ENCODE results near the gene ERI3. TPM values are rescaled to one million over a fixed set of nuclear protein-coding genes. Genes with fewer than 3 reads are reported as not detected.

ERI3 gene
- total RNA-seq, 2 experiments from 2014 or later, result 42.3 to 43.3 TPM

- no peak for ATAC-seq
- TF ChIP-seq, protein P1, sequence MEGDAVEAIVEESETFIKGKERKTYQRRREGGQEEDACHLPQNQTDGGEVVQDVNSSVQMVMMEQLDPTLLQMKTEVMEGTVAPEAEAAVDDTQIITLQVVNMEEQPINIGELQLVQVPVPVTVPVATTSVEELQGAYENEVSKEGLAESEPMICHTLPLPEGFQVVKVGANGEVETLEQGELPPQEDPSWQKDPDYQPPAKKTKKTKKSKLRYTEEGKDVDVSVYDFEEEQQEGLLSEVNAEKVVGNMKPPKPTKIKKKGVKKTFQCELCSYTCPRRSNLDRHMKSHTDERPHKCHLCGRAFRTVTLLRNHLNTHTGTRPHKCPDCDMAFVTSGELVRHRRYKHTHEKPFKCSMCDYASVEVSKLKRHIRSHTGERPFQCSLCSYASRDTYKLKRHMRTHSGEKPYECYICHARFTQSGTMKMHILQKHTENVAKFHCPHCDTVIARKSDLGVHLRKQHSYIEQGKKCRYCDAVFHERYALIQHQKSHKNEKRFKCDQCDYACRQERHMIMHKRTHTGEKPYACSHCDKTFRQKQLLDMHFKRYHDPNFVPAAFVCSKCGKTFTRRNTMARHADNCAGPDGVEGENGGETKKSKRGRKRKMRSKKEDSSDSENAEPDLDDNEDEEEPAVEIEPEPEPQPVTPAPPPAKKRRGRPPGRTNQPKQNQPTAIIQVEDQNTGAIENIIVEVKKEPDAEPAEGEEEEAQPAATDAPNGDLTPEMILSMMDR (IDR thresholded peaks at IDR 0.05), result no peak
- no peaks in the 10 kb centered on the region for H3K4me1 Mint-ChIP-seq (ENCODE audit: low read depth)
Observed at GRCh38 chr1:44293761-44294315, 61.2 kb downstream of the ERI3 start.

DNA sequence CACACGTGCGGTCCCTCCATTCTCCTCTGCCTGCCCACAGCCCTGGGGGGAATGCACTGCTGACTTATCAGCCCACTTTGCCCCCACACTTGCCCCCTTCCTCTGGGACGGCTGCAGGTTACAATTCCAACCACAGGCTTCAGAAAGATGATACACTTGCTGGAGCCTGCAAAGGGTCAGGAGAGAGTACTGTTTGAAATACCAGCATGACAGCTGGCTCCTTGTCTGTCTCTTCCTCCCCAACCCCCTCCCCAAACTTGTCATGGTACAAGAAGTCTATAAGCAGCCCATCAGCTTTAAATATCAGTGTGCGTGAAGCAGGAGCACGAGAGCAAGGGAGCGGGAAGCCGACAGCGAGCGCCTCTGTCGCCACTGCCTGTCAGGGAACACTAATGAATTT, 62.4 kb downstream of the ERI3 start:
- H3K36me3 Mint-ChIP-seq (ENCODE audit: low read depth), result peaks cover 13% of the 10 kb centered on the region
- no peak for DNase-seq
- no peak overlapping the region for H3K27ac Mint-ChIP-seq
- H3K9me3 Mint-ChIP-seq, result no peaks in the 10 kb centered on the region
- intact Hi-C loops (cut with micrococcal nuclease), result no loop called here
- no peaks in the 10 kb centered on the region for H3K4me1 Mint-ChIP-seq (ENCODE audit: low read depth)
- no peak overlapping the region for H3K4me3 Mint-ChIP-seq
- TF ChIP-seq, protein P1 (IDR thresholded peaks at IDR 0.05), result no peak
- no peak for ATAC-seq
- CTCF ChIA-PET, result no interaction called here
- H3K27me3 Mint-ChIP-seq, result no peaks in the 10 kb centered on the region
- POLR2A ChIA-PET, result no interaction called here

More at GRCh38 chr1:44293761-44294315, 61.2 kb downstream of the ERI3 start:
- Mint-ChIP-seq H3K36me3 (ENCODE audit: low read depth) (peaks cover 13% of the 10 kb centered on the region), H3K4me3 (no peak overlapping the region), H3K27ac (no peak overlapping the region), H3K27me3 (no peaks in the 10 kb centered on the region), H3K9me3 (no peaks in the 10 kb centered on the region)
- ChIA-PET CTCF (interaction anchor here (1.6 kb wide), 1 partner anchor 77 kb away, joined by 3 read pairs; no protein-coding TSS in a partner anchor), POLR2A (interaction anchor here (1.4 kb wide), 1 partner anchor 8 kb away, joined by 4 read pairs; no protein-coding TSS in a partner anchor)
- intact Hi-C loops (cut with micrococcal nuclease), result no loop called here
- DNase-seq, result no peak

DNA sequence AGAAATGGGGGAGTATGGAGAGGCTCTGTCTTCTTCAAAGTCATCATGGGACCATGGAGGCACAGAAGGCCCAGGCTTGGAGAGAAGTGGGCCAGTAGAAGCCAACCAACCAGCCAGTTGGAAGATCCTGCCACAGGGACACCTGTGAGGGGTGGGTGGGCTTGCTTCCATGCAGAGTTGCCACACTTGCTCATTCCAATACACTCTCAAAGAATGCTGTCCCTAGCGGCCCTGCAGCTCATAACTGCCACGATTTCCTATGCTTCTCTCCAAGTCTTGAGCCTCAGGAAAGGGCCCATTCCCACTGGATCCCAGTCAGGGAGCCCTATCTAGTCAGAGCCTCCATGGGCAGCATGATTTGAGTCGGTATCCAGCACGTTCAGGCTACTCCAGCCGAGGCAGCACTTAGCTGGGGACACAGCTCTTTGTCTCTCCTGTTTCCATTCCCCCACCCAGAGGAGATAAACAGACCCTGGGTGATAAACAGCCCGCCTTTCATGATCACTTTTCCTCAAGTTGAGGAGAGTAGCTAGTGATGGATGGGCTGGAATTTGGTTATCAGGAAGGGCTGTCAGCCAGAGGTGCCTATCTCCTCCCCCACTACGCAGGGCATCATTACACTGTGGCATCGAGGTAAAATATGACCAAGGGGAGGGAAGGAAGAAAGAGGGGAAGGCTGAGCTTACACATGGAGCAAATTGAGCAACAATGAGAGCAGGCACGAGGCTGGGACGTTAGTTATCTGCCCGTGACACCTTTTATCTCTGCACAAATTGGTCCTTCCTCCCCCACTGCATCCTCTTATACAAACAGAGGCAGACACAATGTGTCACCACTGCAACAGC, 64.6 kb downstream of the ERI3 start:
- DNase-seq, result no peak
- Mint-ChIP-seq H3K27ac (no peak overlapping the region), H3K4me1 (ENCODE audit: low read depth) (no peaks in the 10 kb centered on the region), H3K27me3 (no peaks in the 10 kb centered on the region), H3K9me3 (no peaks in the 10 kb centered on the region), H3K4me3 (no peak overlapping the region), H3K36me3 (ENCODE audit: low read depth) (peaks cover 13% of the 10 kb centered on the region)
- ChIA-PET POLR2A (no interaction called here), CTCF (interaction anchor here (1.0 kb wide), 1 partner anchor 16 kb away, joined by 3 read pairs; no protein-coding TSS in a partner anchor)
- TF ChIP-seq, protein P1 (IDR thresholded peaks at IDR 0.05), result no peak
- no peak for ATAC-seq
- intact Hi-C loops (cut with micrococcal nuclease), result no loop called here

- intact Hi-C loops (cut with micrococcal nuclease), result no loop called here
- TF ChIP-seq, protein P1 (IDR thresholded peaks at IDR 0.05), result no peak
- DNase-seq (no peak), ATAC-seq (no peak)
- Mint-ChIP-seq H3K9me3 (no peaks in the 10 kb centered on the region), H3K27me3 (no peaks in the 10 kb centered on the region), H3K36me3 (ENCODE audit: low read depth) (peaks cover 7% of the 10 kb centered on the region), H3K4me3 (no peak overlapping the region), H3K4me1 (ENCODE audit: low read depth) (no peaks in the 10 kb centered on the region), H3K27ac (no peak overlapping the region)
- CTCF ChIA-PET, result no interaction called here
- POLR2A ChIA-PET, result no interaction called here
Observed at GRCh38 chr1:44289530-44289929, 65.5 kb downstream of the ERI3 start.

DNA sequence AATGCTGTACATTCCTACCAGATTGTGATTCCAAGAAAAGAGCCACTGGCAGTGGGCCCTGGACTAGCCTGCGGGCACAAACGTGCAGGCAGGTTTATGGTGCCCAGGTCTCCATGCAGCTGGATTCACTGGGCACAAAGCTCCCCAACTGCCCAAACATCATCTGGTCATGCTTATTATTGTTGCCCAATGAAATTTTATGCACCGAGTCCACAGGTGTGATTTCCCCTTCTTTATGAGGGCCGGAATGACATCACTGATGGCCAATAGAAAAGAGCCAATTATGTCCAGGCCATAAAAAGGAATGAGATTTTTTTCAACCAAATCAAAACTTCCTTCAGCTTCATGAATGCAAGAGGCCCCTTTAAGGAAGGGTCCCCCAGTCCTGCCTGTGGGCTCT, 66.2 kb downstream of the ERI3 start:
- Mint-ChIP-seq H3K27me3 (no peaks in the 10 kb centered on the region), H3K27ac (no peak overlapping the region), H3K4me3 (no peak overlapping the region), H3K9me3 (no peaks in the 10 kb centered on the region), H3K4me1 (ENCODE audit: low read depth) (no peaks in the 10 kb centered on the region), H3K36me3 (ENCODE audit: low read depth) (peaks cover 8% of the 10 kb centered on the region)
- ChIA-PET CTCF (no interaction called here), POLR2A (no interaction called here)
- DNase-seq (no peak), ATAC-seq (no peak)
- intact Hi-C loops (cut with micrococcal nuclease), result no loop called here
- TF ChIP-seq, protein P1 (IDR thresholded peaks at IDR 0.05), result no peak
